DND-41 (cell line): ENCODE results near the gene NFATC2IP.

Experiments used
- EZH2 ChIP-seq: IDR thresholded peaks from 3 replicates; pipeline ENCODE4 v1.6.1; 2012; ENCODE audit warnings: borderline replicate concordance, low read depth, mild to moderate bottlenecking, moderate library complexity, low read length, inconsistent platforms; ENCODE audit not compliant: severe bottlenecking
- TF ChIP-seq, protein P1 (sequence below): IDR thresholded peaks from 2 replicates; pipeline ENCODE4 v1.5.1; 2012; ENCODE audit warnings: borderline replicate concordance, low read length, moderate library complexity, mild to moderate bottlenecking; ENCODE audit not compliant: poor library complexity, severe bottlenecking; ENCODE audit errors: extremely low read depth

DNA sequence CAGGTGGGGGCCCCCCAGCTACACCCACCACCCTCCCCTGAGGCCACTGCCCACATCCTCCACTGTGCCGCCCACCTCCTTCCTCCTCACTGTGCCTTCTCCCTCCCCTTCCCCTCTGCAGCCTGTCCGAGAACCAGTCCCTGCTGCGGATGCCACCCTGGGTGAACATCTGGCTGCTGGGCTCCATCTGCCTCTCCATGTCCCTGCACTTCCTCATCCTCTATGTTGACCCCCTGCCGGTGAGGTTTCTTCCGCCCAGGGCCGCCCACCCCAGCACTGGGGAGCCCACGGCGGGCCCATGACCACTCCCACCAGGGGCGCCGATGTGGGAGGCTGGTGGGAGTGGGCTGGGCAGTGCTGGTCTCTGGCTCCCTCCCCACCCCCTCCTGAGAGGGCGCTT is 47.8 kb upstream of the NFATC2IP start:
- TF ChIP-seq, protein P1, sequence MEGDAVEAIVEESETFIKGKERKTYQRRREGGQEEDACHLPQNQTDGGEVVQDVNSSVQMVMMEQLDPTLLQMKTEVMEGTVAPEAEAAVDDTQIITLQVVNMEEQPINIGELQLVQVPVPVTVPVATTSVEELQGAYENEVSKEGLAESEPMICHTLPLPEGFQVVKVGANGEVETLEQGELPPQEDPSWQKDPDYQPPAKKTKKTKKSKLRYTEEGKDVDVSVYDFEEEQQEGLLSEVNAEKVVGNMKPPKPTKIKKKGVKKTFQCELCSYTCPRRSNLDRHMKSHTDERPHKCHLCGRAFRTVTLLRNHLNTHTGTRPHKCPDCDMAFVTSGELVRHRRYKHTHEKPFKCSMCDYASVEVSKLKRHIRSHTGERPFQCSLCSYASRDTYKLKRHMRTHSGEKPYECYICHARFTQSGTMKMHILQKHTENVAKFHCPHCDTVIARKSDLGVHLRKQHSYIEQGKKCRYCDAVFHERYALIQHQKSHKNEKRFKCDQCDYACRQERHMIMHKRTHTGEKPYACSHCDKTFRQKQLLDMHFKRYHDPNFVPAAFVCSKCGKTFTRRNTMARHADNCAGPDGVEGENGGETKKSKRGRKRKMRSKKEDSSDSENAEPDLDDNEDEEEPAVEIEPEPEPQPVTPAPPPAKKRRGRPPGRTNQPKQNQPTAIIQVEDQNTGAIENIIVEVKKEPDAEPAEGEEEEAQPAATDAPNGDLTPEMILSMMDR: no peak
- no peak for TF ChIP-seq EZH2
